Effector memory CD4-positive, alpha-beta T cell (primary cell): ENCODE results near the gene STK32C.
"Not testable (repeated sequence)": the region's sequence is repeated elsewhere in the genome, so short reads cannot be mapped to it uniquely, and the experiment has no call there.

Experiments used
- DNase-seq, 3 donors: peaks; one replicate each; pipeline ENCODE4 v3.0.0-alpha.2; 2020
- H3K27ac ChIP-seq: 2 replicates; pipeline ENCODE4 v1.7.0; 2013; ENCODE audit warnings: mild to moderate bottlenecking, low read length, moderate library complexity; ENCODE audit not compliant: insufficient read depth, poor library complexity, severe bottlenecking
- H3K27me3 ChIP-seq: replicated peaks from 2 replicates; pipeline ENCODE4 v1.7.0; 2013; ENCODE audit warnings: mild to moderate bottlenecking, low read length; ENCODE audit not compliant: insufficient read depth, control insufficient read depth, poor library complexity, severe bottlenecking
- H3K36me3 ChIP-seq: 2 replicates; pipeline ENCODE4 v1.7.0; 2013; ENCODE audit warnings: mild to moderate bottlenecking, low read length, moderate library complexity; ENCODE audit not compliant: control insufficient read depth, insufficient read depth
- H3K4me1 ChIP-seq: 2 replicates; pipeline ENCODE4 v1.7.0; 2013; ENCODE audit warnings: low read length, mild to moderate bottlenecking; ENCODE audit not compliant: control insufficient read depth, insufficient read depth, poor library complexity, severe bottlenecking
- H3K4me3 ChIP-seq: 2 replicates; pipeline ENCODE4 v1.7.0; 2013; ENCODE audit warnings: low read length, low read depth, mild to moderate bottlenecking; ENCODE audit not compliant: insufficient read depth, poor library complexity, severe bottlenecking
- H3K9me3 ChIP-seq: 2 replicates; pipeline ENCODE4 v1.7.0; 2013; ENCODE audit warnings: mild to moderate bottlenecking, low read length, moderate library complexity; ENCODE audit not compliant: control insufficient read depth

STK32C gene

GRCh38 chr10:132274581-132274980, 33.2 kb downstream of the STK32C start:
- H3K4me1 ChIP-seq = no peaks in the 10 kb centered on the region
- DNase-seq = no peak
- no peak overlapping the region for H3K27ac ChIP-seq
- no peak overlapping the region for H3K4me3 ChIP-seq
- no peaks in the 10 kb centered on the region for H3K36me3 ChIP-seq
- no peaks in the 10 kb centered on the region for H3K27me3 ChIP-seq
- no peaks in the 10 kb centered on the region for H3K9me3 ChIP-seq

DNA sequence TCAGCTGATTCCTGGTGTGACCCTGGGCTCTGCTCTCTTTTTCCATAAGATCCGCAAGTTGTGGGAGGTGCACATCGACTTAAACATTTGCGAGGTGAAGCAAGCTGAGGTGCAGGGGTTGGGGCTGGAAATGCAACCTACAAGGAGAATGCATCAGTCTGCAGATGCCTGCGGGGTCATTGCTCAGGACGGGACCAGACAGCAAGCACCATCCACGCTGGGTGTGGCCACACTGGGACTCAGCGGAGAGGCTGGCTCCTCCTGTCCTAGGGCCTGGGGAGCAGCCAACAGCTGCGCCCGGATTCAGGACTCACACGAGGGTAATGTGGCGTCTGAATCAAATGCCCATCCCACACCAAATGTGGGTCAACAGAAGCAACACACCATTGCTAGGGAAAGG, 33.8 kb downstream of the STK32C start:
- Histone ChIP-seq H3K27me3 (no peaks in the 10 kb centered on the region), H3K36me3 (no peaks in the 10 kb centered on the region), H3K9me3 (no peaks in the 10 kb centered on the region), H3K4me3 (no peak overlapping the region), H3K27ac (no peak overlapping the region), H3K4me1 (no peaks in the 10 kb centered on the region)
- no peak for DNase-seq

DNA sequence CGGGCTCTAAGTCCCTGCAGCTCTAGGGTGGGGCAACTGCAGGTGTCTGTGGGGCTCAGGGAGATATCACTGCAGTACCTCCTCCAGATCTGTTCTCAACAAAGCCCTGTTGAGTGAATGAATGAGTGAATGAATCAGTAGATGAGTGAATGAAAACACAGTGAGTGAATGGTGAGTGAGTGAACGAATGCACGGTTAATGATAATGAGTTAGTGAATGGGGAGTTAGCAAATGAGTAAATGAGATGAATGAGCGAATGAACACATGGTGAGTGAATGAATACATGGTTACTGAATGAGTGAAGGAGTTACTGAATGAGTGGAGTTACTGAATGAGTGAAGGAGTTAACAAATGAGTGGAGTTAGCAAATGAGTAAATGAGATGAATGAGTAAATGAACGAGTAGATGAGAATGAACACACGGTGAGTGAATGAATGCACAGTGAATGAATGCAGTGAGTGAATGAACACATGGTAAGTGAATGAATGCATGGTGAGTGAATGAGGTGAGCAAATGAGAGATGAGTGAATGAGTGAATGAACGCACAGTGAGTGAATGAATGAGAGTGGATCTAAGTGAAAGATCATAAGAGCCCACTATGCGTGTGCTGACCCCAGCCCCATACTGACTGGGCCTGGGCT, 34.3 kb downstream of the STK32C start:
- Histone ChIP-seq H3K36me3 (no peaks in the 10 kb centered on the region), H3K4me1 (no peaks in the 10 kb centered on the region), H3K4me3 (no peak overlapping the region), H3K9me3 (no peaks in the 10 kb centered on the region), H3K27me3 (no peaks in the 10 kb centered on the region), H3K27ac (no peak overlapping the region)
- no peak for DNase-seq

DNA sequence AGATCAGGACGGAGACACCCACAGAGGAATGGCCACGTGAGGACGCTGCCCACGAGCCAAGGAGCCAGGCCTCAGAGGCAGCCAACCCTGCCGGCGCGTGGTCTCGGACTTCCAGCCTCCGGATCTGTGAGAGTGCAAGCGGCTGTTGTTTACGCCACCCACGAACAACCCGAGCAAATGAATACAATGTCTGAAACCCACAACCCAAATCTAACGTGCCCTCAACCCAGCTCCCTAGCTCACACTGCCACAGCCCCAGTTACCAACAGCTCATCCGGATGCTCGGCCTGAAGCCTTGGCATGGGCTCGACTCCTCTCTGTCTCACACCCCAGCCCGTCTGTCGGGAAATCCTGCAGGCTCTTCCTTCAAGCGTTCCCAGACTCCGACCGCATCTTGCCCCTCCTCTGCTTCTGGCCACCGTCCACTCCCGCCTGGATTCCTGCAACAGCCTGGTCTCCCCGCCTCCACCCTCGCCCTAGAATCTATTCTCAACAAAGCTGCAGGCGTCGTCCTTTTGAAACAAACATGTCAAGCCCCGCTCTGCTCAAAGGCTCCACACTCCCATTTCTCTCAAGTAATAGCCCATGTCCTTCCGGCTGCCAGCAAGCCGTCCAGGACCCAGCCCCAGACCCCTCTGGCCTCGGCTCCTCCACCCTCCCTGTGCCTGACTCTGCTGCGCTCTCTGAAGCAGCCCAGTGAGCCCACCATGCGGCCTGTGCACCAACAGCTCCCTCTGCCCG, 35.3 kb downstream of the STK32C start:
- H3K4me3 ChIP-seq = no peak overlapping the region
- H3K27me3 ChIP-seq = no peaks in the 10 kb centered on the region
- H3K27ac ChIP-seq = no peak overlapping the region
- H3K9me3 ChIP-seq = no peaks in the 10 kb centered on the region
- no peaks in the 10 kb centered on the region for H3K4me1 ChIP-seq
- no peak for DNase-seq
- no peaks in the 10 kb centered on the region for H3K36me3 ChIP-seq

DNA sequence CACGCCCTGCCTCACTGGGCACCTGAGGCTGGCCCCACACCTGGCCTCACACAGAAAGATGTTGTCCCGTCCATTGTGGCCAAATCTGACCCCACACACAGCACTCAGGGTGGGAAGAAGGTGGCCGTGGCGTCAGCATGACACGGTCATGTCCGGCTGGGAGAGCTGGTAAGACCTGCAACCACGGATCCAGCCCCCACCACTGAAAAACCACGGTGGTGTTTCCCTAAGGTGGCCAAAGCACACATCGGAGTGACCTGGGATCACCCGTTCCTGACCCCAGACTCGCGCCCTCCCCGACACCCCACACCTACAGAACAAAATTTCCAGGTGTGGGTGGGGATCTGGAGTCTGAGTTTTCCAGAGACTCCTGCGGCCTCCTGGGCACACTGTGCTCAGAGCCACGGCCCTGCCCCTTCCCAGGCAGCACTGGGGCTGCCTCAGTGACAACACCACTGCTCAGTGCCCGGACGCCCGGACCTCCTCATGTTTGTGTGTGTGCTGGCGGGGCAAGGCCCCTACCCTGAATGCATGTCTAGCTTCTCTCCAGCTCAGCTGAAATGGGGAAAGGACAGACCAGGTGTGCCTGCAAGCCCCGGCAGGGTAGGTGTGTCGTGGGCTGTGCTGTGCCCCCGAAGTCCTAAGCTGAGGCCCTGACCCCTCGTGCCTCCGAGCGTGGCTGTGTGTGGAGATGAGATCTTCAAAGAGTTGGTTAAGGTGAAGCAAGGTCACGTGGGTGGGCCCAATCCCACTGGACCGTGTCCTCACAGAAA, 36.1 kb downstream of the STK32C start:
- H3K27ac ChIP-seq = no peak overlapping the region
- no peak for DNase-seq
- no peak overlapping the region for H3K4me3 ChIP-seq
- H3K9me3 ChIP-seq = no peaks in the 10 kb centered on the region
- H3K4me1 ChIP-seq = no peaks in the 10 kb centered on the region
- H3K36me3 ChIP-seq = no peaks in the 10 kb centered on the region
- no peaks in the 10 kb centered on the region for H3K27me3 ChIP-seq

DNA sequence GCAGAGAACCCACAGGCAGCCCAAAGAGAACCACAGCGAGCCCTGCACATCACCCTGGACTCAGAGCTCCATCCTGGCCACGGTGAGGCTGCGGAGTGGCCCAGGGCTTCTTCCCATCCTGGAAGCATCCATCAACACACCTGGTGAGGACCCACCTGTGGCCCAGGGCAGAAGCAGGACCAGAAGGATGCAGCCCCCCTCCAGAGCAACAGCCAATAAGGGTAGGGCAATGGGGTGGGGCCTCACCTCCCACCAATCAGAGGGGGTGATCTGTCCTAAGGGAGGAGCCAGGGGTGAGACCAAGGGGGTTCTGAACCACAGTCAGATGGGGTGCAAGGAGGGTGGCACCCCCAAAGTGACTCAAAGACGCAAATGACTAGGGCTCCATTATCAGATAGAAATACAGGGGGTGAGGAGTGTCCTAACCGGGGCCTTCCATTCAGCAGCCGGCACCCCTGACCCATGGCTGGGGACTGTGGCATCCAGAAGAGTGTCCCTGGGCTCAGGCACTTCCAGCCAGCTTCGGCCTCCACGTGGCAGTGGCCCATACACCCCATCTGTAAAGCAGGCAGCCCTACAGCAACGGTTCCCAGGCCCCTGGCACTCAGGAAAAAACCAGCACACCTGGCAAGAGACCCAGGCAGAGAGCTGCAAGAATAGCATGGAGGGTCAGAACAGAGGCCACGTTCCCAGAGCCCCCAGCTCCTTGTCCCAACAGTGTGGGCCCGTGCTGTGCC, 36.9 kb downstream of the STK32C start:
- Histone ChIP-seq H3K36me3 (no peaks in the 10 kb centered on the region), H3K27me3 (no peaks in the 10 kb centered on the region), H3K9me3 (no peaks in the 10 kb centered on the region), H3K4me3 (no peak overlapping the region), H3K27ac (no peak overlapping the region), H3K4me1 (peaks cover 3% of the 10 kb centered on the region)
- DNase-seq = no peak

GRCh38 chr10:132270256-132270655, 37.5 kb downstream of the STK32C start:
- Histone ChIP-seq H3K4me3 (no peak overlapping the region), H3K9me3 (no peaks in the 10 kb centered on the region), H3K36me3 (no peaks in the 10 kb centered on the region), H3K27ac (no peak overlapping the region), H3K27me3 (no peaks in the 10 kb centered on the region), H3K4me1 (peaks cover 3% of the 10 kb centered on the region)
- DNase-seq = no peak

DNA sequence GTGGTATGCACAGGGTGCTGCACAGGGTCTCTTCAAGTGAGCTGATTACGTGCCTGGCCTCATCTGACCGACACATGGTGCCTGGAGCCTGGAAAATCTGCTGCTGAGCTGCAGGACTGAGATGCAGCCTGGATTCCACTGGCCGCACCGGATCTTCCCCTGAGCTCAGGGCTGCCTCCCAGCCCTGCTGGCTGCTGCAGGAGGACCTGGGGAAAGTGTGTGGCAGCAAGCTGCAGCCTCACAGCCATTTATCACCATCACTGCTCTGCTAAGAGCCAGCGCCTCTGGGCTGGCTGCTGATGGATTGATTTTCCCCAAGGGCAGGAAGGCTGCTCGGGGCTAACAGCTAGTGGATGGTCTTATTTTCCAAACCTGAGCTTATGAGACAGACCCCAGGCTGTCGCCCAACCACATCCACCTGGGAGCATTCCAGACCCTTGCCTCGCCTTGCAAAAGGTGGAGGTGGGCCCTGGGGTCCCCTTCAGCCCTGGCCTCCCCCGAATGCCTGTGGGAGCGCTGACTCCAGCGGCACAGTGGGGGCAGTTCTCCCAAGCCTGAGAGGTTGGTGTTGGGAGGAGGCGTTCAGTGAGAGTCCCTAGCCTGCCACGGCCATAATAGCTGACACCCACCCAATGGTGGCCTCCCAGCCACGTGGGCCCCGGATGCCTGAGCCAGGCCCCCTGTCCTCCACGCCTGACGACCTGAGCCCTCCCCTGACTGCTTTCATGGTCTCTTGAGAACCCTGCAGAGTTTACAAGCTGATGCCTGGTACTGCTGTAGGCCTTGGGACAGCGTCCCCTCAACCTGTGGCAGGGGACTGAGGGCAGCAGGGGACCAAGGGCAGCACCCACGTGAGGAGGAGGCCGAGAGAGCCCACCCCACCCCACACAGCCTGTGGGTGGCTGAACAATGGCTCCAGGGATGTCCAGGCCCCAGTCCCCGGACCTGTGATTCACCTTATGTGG, 38.2 kb downstream of the STK32C start:
- Histone ChIP-seq H3K27me3 (no peaks in the 10 kb centered on the region), H3K27ac (no peak overlapping the region), H3K4me3 (no peak overlapping the region), H3K36me3 (no peaks in the 10 kb centered on the region), H3K4me1 (peaks cover 3% of the 10 kb centered on the region), H3K9me3 (no peaks in the 10 kb centered on the region)
- DNase-seq = no peak

DNA sequence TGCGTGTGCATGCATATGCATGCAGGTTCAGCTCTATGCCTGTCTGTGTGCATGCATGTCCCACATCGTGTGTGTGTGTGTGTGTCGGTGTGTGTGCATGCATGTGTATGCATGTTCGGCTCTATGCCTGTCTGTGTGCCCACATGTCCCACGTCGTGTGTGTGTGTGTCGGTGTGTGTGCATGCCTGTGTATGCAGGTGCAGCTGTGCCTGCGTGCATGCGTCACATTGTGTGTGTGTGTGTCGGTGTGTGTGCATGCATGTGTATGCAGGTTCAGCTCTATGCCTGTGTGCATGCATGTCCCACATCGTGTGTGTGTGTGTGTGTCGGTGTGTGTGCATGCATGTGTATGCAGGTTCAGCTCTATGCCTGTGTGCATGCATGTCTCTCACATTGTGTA, 39.8 kb downstream of the STK32C start:
- not testable (repeated sequence) for H3K36me3 ChIP-seq, H3K4me1 ChIP-seq, H3K4me3 ChIP-seq, DNase-seq, H3K27me3 ChIP-seq, H3K9me3 ChIP-seq, H3K27ac ChIP-seq
